GM18868 (cell line): Measurements from ENCODE around the gene ABLIM2.

Experiments
- ATAC-seq: cut with Tn5 transposase; IDR thresholded peaks from one replicate; pipeline ENCODE4 v1.9.1; 2021; ENCODE audit warnings: mild to moderate bottlenecking, moderate library complexity; ENCODE audit not compliant: unreplicated experiment

The ABLIM2 gene

DNA sequence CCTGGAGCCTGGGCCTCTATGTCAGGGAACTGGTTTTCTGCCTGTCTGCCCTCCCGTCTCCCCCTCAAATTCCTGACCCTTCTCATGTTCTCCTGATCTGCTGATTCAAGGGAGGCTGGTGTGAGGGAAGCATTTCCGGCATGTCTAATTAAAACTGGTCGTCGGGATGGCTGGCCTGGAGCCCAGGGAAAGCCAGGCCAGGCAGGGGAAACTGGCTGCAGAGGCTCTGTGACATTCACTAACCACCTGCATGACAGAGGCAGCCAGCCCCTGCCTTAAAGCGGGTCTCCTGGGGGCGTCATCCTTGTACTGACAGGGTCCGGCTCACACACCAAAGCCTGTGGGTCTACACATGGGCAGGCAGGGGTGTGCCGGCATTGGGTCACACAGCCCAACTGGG, 35.2 kb downstream of the ABLIM2 start:
- no peak for ATAC-seq

DNA sequence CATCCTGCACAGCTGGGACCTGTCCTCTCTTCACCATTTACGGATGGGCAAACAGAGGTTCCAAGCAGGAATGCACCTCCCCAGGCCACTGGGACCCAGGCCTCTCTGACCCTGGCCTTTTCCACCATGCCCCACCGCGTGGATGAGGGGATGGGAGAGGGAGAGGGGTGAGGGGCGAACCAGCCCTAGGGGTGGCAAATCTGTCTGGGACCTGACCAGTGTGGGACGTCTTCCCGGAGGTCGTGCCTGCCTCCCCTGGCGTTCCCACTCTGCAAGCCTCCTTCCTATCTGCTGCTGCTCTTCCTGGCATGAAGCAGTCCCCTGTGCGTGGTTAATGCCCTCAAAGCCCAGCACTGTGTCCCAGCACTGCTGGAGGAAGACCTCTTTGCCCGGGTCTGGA, 35.9 kb downstream of the ABLIM2 start:
- ATAC-seq = no peak

DNA sequence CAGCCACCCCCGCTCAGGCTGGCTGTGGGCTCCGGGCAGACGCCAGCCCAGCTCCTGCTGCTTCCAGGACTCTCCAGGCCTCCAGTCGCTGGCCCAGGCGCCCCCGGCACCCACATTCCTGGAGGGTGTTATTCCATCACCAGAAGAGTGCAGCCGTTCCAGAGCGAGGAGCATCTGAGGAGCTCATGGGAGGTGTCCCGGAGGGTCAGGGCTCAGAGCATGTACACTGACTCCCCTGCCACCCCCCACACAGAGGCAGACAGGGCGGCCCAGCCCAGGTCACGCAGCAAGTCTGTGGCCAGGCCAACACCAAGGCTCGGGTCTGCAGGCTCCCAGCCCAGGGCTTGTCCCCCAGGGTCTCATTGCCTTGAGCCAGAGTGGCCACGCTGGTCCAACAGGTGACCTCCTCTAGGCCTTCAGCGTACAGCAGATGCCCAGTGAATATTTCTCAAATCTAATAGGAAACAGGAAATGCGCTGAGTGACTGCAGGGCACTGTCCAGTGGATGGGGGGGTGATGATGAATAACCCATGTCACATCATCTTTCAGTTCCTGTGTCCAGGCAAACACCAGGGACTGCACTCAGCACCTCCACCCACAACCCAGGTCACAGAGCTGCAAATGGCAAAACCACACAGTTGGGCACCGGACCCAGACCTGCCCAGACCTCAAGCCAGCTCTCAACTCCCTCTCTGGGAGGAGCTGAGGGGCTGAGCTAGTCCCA, 37.2 kb downstream of the ABLIM2 start:
- no peak for ATAC-seq

DNA sequence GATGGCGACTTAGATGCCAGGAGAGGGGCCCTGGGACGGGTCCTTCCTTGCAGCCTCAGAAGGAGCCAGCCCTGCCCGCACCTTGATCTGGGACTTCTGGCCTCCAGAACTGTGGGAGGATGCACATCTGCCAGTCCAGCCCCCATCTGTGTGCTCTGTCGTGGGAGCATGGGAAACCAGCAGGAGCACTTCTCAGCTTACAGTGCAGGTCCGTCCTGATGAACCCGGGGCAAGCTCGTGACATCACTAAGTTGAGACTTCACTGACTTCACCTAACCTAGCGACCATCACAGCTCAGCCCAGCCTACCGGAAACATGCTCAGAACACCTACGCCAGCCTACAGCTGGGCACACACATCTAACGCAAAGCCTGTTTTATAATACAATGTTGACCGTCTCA, 38.1 kb downstream of the ABLIM2 start:
- no peak for ATAC-seq

DNA sequence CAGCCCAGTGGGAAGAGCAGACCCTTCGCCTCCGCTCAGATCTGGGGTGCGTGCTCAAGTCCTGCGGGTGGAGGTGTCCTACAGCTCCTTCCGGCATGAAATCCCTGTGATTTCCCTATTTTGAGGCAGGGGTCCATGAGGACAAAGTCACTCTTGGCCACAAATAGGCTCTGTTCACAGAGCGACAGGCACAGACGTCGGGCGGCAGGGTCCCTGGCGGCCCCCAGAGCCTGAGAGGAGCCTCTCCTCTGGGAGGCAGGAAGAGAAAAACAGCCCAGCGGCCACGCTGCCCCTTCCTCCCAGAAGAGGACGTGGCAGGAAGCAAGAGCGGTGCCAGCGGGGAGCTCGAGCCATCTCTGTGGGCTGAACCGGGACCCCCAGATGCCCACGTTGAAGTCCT, 38.7 kb downstream of the ABLIM2 start:
- ATAC-seq = no peak

DNA sequence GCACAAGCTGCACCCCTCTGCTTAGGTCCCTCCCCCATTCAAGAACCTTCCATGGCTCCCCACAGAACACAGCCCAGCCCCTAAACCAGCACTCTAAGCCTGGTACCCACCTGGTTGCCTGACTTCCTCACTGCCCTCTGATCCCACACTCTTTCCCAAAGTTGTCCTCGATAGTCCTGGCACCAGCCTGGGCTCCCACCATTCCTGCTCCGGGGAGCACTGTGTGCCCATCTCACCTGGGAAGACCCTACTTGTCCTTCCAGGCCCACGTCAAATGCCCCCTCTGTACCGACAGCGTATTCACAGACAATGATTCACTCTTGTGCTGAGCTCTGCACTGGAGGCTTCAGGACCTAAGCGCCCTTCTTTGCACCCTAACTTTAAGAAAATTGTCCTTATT, 40.1 kb downstream of the ABLIM2 start:
- no peak for ATAC-seq

DNA sequence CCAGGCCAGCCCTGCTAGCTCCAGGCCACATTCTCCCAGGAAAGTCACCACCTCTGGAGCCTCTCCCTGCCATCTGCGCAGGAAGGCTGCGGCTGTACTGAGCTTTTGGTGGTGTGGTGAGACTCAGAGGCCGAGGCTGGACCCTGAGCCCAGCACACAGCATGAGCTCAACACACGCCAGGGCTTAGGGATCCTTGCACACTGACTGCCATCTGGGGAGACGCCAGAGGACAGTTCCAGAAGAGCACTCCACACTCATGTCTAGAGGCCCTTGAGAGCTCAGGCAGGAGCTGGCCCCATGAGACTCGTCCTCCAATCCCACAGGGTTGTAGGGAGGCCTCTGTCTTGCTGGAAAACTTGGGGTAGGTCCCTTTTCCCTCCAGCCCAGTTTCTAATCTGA, 40.6 kb downstream of the ABLIM2 start:
- no peak for ATAC-seq

DNA sequence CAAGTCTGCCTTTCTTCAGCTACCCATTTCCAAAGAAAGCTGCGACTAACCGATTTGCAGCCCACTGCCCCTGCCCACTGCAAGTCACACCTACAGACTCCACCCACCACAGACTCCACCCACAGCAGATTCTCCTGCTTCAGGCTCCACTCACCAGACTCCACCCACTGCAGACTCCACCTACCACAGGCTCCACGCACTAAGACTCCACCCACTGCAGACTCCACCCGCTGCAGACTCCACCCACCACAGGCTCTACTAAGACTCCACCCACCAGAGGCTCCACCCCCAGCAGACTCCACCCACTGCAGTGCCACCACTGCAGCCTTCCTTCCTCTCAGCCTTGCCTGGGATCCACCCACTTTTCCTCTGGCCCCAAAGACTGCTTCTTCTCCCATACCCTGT, 41.3 kb downstream of the ABLIM2 start:
- no peak for ATAC-seq

DNA sequence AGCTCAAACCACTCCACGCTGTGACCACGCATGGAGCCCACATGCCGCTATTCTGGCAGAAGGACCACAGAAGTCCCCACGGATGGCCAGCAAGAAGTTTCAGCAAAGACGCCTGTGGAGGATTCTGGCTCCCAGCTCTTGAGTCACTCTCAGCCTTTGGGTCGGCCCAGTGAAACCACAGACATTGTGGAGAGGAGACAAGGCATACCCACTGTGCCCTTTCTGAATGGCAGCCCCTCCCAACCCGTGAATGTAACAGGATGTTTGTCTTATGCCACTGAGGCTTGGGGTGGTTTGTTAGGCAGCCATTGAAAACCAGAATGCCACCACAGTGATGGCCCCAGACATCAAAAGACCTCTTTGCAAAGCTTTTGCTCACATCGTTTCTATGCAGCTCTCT, 42.7 kb downstream of the ABLIM2 start:
- no peak for ATAC-seq

DNA sequence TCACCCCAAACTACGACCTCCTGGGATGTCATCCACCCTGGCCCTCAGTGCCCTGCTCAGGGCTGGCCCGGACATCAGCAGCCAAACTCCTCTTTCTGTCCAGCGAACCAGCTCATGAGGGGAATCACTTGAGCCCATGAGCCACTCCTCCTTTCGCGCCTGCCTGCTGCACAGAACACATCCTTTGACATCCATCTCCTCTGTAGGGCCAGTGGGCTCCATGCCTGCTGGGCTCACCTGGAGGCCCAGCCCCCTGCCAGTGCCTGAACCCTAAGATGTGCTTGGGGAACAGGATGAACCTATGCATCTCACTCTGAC, 43.5 kb downstream of the ABLIM2 start:
- no peak for ATAC-seq

DNA sequence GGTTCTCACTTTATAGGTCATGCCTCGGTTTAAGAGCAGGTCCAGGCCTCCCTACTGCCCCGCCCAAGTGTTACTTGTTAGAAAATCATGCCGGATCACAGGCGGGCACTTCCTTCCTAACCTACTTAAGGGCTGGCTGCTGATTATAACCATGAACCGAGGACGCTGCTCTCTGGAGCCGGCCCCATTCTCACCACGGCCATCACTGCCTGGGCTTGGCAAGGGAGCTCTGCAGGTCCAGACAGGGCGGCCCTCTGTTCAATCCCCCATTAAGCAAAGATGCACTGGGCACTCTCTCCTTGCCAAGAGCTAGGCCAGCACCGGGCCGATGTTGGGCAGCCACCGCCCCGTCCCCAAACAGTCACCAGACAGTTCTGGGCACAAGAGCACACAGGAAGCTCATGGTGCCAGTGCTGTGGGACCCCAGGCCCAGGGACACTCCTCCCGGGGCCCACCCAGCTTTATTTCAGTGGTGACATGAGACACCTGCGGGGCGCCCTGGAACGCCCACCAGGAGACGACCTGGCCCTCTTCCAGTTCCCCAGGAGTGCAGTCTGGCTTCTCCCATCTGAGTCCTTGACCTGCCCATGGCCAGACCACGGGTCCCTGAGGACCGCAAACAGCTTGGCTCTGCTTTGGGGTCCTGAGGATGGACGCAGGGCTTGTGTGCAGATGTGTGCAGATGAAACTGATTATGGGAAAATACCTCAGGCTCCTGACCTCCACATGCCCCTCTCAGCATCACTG, 44.0 kb downstream of the ABLIM2 start:
- ATAC-seq = no peak

DNA sequence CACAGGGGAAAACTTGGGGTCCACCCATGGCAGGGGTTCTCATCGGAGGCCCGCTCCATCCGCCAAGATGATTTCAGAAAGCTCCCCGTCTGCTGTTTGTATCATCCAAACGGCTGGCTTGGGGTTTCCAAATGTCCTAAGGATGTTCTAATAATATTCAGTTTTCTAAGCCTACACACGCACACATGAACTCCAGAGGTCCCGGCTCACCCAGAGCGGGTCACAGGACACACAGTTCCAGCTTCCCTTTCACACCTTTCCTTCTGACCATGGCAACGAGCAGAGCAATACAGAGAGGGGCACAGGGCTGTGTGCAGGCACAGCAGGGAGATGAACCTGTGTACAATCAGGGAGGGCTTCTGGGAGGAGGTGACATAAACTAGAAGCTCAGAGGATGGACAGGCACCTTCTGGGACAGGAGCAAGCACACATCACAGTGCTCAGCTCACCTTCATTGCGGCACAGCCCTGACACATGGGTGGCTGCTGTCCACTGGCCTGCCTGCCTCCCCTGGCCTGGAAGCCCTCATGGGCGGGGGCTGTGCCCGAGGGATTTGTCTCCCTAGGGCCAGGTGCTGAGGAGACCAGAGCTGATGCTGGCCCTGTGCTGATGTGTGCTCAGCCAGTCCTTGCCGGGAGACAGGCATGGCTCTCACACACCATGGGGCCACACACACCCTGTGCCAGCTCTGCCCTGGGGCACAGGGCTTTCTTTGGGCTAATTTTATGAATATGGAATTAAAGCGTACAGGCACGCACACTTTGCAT, 44.8 kb downstream of the ABLIM2 start:
- ATAC-seq = no peak

DNA sequence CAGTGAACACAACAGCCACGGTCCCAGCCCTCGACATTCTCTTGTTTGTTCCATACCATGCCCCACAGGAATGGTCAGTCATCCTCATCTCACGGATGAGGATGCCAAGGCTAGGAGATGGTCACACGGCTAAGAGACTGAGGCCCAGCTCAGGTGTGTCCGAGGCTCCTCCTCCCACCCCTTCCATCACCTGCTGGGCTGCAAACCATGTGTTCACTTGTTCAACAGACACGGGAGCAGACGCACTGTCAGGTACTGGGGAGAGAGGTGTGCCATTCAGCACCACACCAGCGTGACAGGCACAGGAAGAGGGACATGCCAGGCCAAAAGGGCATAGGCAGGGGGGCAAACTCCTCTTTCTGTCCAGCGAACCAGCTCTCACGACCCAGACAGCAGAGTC, 45.9 kb downstream of the ABLIM2 start:
- no peak for ATAC-seq

DNA sequence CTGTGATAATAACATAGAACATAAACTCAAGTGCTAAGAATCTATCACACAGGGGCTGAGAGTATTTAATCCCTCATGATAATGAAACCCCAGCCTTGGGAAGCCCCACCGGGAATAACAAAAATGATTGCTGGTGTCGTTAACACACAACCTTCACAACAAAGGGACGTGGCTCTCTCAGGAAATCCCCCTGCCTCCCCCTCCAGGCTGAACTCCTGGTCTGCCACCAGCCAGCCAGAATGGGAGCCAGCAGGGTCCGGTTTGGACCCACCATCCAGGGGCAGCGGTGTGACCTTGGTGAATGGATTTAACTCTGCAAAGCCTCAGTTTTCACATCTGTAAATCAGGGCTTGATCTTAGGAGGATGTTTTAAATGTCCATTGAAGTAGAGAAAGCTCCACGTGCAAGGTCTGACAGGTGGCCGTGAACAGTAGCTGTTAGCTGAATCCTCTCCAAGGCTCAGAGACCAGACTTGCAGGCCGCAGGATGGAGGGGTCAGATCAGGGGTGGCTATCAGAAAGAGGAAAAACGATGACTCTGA, 46.5 kb downstream of the ABLIM2 start:
- no peak for ATAC-seq

DNA sequence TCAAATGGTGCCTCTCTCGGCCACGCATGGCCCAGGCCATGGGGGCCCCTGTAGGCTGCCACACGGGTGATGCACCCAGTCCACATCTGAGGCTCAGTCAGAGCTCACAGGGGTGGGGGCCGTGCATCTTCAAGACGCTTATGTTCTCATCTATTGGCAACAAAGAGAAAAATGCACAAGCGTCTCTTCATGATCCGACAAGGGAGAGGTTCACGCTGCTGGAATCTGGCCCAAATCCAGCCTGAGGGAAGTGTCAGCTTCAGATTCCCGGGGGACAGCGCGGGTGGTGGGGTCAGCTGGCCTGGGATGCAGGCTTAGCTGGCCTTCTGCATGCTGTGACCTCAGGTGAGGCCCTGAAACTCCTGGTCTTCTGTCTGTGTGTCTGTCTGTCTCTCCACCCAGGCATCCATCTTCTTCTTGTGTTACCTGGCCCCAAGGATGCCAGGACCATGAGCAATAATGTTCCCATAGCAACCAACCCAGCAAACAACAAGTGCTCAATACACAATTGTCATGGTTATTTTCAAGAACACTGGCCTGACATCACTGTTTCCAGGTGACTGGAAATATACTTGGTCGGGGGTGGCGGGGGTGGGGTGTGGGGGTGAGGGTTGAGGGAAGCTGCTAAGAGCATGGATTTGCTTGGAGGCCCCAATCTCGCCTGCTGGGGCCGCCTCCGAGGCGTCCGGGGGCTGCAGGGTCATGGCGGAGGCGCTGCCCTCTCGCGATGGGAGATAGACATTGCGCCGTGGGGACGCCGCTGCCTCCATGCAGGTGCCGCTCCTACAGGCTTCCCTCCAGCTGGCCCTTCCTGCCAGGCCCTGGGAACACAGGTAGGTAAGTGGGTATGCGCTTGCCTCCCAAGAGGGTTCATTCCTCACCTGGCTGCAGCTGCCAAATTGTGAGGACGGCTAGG, 48.3 kb downstream of the ABLIM2 start:
- no peak for ATAC-seq

DNA sequence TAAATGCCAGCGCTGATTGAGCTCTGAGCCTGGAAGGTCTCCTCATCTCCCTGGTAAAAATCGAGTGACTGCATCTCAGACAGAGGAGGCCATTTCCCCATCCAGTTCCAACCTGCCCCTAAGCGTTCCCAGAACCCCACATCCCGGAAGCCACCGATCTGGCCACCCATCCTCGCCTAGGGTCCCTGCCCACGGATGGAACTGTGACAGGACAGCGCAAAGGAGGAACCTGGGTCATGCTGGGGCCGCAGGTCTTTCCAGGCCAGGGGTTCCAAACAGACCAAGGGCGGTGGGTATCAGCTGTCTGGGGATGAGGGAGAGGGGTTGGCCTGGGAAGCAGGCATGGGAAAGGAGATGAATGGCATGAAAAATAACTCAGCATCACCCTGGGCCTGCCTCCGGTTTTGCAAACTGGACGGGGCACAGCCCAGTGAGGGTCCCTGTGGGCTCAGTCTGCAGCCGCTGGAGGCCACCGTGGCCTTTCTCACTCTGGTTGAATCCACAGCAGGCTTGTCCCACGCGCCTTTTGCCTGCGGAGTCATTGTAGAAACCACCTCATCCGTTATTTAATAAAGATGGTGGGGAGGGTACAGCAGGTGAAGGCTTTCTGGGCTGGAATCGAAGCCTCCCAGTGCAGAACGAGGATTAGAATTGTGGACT, 49.1 kb downstream of the ABLIM2 start:
- no peak for ATAC-seq

DNA sequence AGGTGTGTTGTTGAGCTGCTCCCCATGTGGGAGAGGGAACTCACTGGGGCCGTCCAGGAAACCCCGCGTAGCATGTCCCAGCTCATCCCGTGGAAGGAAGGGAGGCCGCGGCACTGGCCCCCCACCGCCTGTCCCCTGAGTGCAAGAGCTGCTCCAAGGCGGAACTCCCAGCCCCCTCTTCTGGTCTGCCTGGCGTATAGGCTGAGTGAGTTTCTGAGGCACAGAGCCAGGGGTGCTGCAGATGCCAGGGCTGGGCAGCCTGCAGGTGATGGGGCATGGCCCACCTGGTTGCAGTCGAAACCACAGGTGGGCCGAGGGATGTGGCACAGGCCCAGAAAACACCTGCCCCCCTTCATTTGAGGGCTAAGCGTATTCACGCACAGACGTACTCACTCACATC, 49.6 kb downstream of the ABLIM2 start:
- ATAC-seq = no peak

DNA sequence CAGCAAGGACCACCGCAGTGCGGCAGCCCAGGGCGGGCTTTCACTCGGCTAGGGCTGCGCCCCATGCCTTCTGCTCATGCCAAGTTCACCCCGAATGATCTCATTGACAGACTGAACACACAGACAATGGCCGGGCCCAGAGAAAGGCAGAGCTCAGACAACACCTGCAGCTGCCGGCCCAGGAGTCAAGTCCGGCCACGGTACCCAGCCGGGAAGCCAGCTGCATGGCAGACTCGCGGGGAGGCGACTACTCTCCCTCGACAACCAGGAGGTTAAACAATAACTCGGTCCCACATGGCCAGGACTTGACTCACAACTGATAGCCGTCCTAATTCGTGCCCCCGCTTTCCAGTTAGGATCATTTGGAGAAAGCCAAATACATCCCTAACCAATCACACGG, 50.4 kb downstream of the ABLIM2 start:
- no peak for ATAC-seq

DNA sequence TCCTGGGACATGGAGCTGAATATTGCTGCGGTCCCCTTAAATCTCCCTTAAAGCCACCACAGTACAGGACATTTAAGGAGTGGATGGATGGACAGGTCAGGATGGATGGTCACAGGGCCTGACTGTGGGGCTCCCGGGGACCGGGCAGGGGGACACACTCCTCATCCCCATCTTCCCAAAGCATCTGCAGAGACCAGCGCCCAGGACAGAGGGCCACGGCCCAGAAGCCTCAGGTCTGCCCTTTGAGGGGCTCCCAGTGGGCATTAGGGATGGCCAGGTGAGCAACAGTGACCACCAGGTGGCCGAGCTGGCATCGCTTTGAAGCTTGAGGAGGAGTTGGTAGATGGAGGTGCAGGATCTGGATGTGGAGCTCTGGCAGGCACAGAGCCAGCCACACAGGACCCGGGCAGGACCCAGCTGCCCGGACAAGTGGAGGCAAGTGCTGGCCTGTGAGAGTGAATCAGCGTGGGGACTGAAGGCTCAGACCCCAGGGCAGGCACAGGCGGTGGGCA, 51.4 kb downstream of the ABLIM2 start:
- no peak for ATAC-seq

DNA sequence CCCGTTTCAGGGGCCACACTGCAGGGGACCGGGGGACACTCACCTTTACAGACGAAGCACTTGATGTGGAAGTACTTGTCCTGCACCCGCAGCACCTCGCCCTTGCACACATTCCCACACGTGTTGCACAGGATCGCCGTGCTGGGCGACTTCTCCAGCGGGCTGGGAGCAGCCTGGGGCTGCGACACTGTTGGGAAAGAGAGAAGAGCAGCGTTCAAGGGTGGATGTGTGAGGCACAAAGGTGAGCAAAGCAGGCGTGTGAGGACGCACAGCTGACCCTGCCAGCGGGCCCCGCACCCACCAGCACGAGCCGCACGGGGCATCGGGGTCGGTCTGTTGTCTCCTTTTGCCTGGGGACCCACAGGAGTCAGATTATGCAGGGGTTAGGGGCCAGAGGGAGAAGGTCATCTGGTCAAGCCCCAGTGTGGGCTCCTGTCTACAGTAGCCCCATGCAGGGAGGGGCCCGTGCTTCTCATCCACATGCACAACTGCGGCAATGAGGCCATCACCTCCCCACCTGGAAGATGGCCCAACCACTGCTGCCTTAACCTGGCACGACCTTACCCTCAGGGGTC, 52.1 kb downstream of the ABLIM2 start:
- ATAC-seq = no peak
